ENCODE data around the gene OGA.

DNA sequence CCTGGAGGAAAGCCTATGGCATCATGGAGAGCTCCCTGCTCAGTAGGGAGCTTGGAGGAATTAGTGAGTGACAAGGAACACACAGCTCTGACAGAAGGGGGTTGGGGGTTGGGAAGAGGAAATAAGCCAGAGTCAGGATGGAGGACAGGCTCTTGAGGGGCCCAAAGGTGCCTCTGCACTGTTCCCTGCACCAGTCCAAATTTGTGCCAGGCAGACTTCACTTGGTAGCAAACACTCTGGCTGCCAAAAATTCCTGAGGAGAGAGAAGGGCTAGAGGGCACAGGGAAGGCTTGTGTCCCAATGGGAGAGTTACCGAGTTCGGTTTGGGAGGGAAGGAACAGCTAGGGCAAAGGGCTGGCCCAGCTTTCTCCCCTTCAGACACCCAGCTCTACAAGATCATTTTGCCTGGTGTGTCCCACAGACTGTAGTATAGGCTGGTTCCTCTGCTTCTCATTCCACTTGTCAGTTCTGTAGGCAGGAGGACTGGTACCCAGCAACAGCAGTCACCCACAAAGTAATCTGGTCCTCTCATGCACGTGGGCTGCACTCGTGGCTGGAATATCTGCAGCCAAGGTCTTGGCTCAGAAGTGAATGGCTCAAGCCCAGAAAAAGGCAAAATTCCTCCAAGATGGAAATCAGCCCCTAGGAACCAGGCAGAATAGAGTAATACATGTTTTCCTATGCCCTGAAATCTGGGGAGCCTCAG is 33.3 kb upstream of the OGA start:
- TF ChIP-seq RARB (CRISPR knock-in tag; IDR thresholded peaks at IDR 0.05) (no peak), ZFP3 (CRISPR knock-in tag; IDR thresholded peaks at IDR 0.05) (no peak), ZNF70 (CRISPR knock-in tag; IDR thresholded peaks at IDR 0.05) (no peak), ZNF8 (CRISPR knock-in tag; IDR thresholded peaks at IDR 0.05) (no peak), ZFP30 (CRISPR knock-in tag; IDR thresholded peaks at IDR 0.05) (no peak), GLIS3 (CRISPR knock-in tag; IDR thresholded peaks at IDR 0.05) (no peak), OSR1 (CRISPR knock-in tag; IDR thresholded peaks at IDR 0.05) (no peak), TCF4 (CRISPR knock-in tag; IDR thresholded peaks at IDR 0.05; ENCODE audit: borderline replicate concordance) (no peak), PPARA (CRISPR knock-in tag; IDR thresholded peaks at IDR 0.05; ENCODE audit: borderline replicate concordance) (no peak), ESRRG (CRISPR knock-in tag; IDR thresholded peaks at IDR 0.05) (no peak), TOX (CRISPR knock-in tag; IDR thresholded peaks at IDR 0.05; ENCODE audit: borderline replicate concordance) (no peak)
- TF ChIP-seq, protein P1, sequence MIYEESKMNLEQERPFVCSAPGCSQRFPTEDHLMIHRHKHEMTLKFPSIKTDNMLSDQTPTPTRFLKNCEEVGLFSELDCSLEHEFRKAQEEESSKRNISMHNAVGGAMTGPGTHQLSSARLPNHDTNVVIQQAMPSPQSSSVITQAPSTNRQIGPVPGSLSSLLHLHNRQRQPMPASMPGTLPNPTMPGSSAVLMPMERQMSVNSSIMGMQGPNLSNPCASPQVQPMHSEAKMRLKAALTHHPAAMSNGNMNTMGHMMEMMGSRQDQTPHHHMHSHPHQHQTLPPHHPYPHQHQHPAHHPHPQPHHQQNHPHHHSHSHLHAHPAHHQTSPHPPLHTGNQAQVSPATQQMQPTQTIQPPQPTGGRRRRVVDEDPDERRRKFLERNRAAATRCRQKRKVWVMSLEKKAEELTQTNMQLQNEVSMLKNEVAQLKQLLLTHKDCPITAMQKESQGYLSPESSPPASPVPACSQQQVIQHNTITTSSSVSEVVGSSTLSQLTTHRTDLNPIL (CRISPR knock-in tag; IDR thresholded peaks at IDR 0.05; ENCODE audit: low read depth): no peak
- TF ChIP-seq, protein P2, sequence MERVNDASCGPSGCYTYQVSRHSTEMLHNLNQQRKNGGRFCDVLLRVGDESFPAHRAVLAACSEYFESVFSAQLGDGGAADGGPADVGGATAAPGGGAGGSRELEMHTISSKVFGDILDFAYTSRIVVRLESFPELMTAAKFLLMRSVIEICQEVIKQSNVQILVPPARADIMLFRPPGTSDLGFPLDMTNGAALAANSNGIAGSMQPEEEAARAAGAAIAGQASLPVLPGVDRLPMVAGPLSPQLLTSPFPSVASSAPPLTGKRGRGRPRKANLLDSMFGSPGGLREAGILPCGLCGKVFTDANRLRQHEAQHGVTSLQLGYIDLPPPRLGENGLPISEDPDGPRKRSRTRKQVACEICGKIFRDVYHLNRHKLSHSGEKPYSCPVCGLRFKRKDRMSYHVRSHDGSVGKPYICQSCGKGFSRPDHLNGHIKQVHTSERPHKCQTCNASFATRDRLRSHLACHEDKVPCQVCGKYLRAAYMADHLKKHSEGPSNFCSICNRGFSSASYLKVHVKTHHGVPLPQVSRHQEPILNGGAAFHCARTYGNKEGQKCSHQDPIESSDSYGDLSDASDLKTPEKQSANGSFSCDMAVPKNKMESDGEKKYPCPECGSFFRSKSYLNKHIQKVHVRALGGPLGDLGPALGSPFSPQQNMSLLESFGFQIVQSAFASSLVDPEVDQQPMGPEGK (CRISPR knock-in tag; IDR thresholded peaks at IDR 0.05; ENCODE audit: borderline replicate concordance): no peak
- TF ChIP-seq, protein P3, sequence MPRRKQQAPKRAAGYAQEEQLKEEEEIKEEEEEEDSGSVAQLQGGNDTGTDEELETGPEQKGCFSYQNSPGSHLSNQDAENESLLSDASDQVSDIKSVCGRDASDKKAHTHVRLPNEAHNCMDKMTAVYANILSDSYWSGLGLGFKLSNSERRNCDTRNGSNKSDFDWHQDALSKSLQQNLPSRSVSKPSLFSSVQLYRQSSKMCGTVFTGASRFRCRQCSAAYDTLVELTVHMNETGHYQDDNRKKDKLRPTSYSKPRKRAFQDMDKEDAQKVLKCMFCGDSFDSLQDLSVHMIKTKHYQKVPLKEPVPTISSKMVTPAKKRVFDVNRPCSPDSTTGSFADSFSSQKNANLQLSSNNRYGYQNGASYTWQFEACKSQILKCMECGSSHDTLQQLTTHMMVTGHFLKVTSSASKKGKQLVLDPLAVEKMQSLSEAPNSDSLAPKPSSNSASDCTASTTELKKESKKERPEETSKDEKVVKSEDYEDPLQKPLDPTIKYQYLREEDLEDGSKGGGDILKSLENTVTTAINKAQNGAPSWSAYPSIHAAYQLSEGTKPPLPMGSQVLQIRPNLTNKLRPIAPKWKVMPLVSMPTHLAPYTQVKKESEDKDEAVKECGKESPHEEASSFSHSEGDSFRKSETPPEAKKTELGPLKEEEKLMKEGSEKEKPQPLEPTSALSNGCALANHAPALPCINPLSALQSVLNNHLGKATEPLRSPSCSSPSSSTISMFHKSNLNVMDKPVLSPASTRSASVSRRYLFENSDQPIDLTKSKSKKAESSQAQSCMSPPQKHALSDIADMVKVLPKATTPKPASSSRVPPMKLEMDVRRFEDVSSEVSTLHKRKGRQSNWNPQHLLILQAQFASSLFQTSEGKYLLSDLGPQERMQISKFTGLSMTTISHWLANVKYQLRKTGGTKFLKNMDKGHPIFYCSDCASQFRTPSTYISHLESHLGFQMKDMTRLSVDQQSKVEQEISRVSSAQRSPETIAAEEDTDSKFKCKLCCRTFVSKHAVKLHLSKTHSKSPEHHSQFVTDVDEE (CRISPR knock-in tag; IDR thresholded peaks at IDR 0.05): no peak
